Natural killer cell (primary cell): ENCODE measurements around the gene TMEM120A. TPM values are rescaled to one million over a fixed set of nuclear protein-coding genes. Genes with fewer than 3 reads are reported as not detected.
"Not testable (repeated sequence)": the region's sequence is repeated elsewhere in the genome, so short reads cannot be mapped to it uniquely, and the experiment has no call there.

Experiments used
- ATAC-seq, 3 donors: fragments of 150-1000 bp in 2 of 3; fragments of 200-7000 bp in 1 of 3; cut with Tn5 transposase; 1 replicate in 1 of 3; 2 replicates in 2 of 3; pipeline ENCODE4 v1.10.0; 2021; ENCODE audit warnings: mild to moderate bottlenecking in 2 of 3, moderate library complexity in 2 of 3
- DNase-seq, 2 donors: peaks; one replicate each; pipeline versions ENCODE4 v3.0.0 to v3.0.0-alpha.2; 2013 to 2021; ENCODE audit warnings: mixed read lengths in 1 of 2
- H3K27ac ChIP-seq: one replicate; pipeline ENCODE4 v1.5.1; 2013; ENCODE audit warnings: mild to moderate bottlenecking, low read length
- H3K27me3 ChIP-seq: one replicate; pipeline ENCODE4 v1.6.1; 2013; ENCODE audit warnings: low read length; ENCODE audit not compliant: control insufficient read depth, insufficient read depth
- H3K36me3 ChIP-seq: one replicate; pipeline ENCODE4 v1.6.1; 2013; ENCODE audit warnings: low read length; ENCODE audit not compliant: control insufficient read depth, insufficient read depth
- H3K4me1 ChIP-seq: one replicate; pipeline ENCODE4 v1.6.1; 2013; ENCODE audit warnings: low read length; ENCODE audit not compliant: control insufficient read depth, insufficient read depth
- H3K4me3 ChIP-seq: one replicate; pipeline ENCODE4 v1.5.1; 2013; ENCODE audit warnings: low read length
- H3K9me3 ChIP-seq: one replicate; pipeline ENCODE4 v1.6.1; 2013; ENCODE audit warnings: low read length; ENCODE audit not compliant: control insufficient read depth, insufficient read depth
- H3K27ac Mint-ChIP-seq, 2 donors: one replicate each; pipeline ENCODE4 v1.8.0; 2022; ENCODE audit warnings: mild to moderate bottlenecking in 2 of 2, mixed read lengths in 2 of 2, moderate library complexity in 1 of 2
- H3K27me3 Mint-ChIP-seq, 2 donors: one replicate each; pipeline ENCODE4 v1.8.0; 2022; ENCODE audit warnings: low read depth in 2 of 2, mixed read lengths in 2 of 2
- H3K36me3 Mint-ChIP-seq: one replicate; pipeline ENCODE4 v1.8.0; 2022; ENCODE audit warnings: mixed read lengths
- H3K4me1 Mint-ChIP-seq, 2 donors: one replicate each; pipeline ENCODE4 v1.8.0; 2022; ENCODE audit warnings: mixed read lengths in 2 of 2
- H3K4me3 Mint-ChIP-seq: one replicate; pipeline ENCODE4 v1.8.0; 2022; ENCODE audit warnings: mild to moderate bottlenecking, moderate library complexity, mixed read lengths
- H3K9me3 Mint-ChIP-seq, 2 donors: one replicate each; pipeline ENCODE4 v1.8.0; 2022; ENCODE audit warnings: mixed read lengths in 2 of 2
- WGBS: methylation state at CpG from one replicate; pipeline ENCODE4 v1.1.7; 2013; ENCODE audit warnings: missing lambda C conversion rate; ENCODE audit not compliant: insufficient coverage; 5-methylcytosine and 5-hydroxymethylcytosine counted together
- intact Hi-C: fragments of 100-400 bp; cut with micrococcal nuclease; formaldehyde crosslinking; loops from one replicate; pipeline ENCODE4 v1.14.2; 2022
- total RNA-seq, 4 donors: library from RNA; stranded (reverse); fragments of 120-200 nt in 1 of 4; gene quantifications; one replicate each; pipeline versions ENCODE4 v1.2.3 to v1.2.4, GENCODE V29; 2013 to 2022
- TF ChIP-seq, protein P1 (sequence below): fragments of 200-600 bp; IDR thresholded peaks from one replicate; pipeline ENCODE4 v1.8.0; 2022; ENCODE audit warnings: antibody characterized with exemption

The TMEM120A gene
- total RNA-seq, 3 donors from 2014 or later (not counting 1 experiment from before 2014, with no cell fraction given): 24.3 to 38.1 (median 34.6) TPM

DNA sequence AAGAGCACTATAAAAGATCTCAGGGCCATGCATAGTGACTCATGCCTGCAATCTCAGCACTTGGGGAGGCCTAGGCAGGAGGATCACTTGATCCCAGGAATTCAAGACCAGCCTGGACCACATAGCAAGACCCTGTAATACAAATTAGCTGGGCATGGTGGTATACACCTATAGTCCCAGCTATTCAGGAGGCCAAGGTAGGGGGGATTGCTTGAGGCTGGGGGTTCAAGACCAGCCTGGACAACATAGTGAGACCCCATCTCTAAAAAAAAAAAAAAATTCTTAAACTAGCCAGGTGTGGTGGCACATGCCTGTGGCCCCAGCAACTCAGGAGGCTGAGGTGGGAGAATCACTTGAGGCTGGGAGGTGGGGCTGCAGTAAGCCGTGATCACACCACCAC, 37.6 kb upstream of the TMEM120A start:
- Histone ChIP-seq H3K4me3 (no peak overlapping the region), H3K27me3 (no peaks in the 10 kb centered on the region), H3K4me1 (no peaks in the 10 kb centered on the region), H3K36me3 (peaks cover 6% of the 10 kb centered on the region), H3K27ac (no peak overlapping the region), H3K9me3 (no peaks in the 10 kb centered on the region)
- TF ChIP-seq, protein P1, sequence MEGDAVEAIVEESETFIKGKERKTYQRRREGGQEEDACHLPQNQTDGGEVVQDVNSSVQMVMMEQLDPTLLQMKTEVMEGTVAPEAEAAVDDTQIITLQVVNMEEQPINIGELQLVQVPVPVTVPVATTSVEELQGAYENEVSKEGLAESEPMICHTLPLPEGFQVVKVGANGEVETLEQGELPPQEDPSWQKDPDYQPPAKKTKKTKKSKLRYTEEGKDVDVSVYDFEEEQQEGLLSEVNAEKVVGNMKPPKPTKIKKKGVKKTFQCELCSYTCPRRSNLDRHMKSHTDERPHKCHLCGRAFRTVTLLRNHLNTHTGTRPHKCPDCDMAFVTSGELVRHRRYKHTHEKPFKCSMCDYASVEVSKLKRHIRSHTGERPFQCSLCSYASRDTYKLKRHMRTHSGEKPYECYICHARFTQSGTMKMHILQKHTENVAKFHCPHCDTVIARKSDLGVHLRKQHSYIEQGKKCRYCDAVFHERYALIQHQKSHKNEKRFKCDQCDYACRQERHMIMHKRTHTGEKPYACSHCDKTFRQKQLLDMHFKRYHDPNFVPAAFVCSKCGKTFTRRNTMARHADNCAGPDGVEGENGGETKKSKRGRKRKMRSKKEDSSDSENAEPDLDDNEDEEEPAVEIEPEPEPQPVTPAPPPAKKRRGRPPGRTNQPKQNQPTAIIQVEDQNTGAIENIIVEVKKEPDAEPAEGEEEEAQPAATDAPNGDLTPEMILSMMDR: no peak
- Mint-ChIP-seq H3K4me3 (no peak overlapping the region), H3K36me3 (no peaks in the 10 kb centered on the region), H3K9me3 (no peaks in the 10 kb centered on the region), H3K27ac (no peak overlapping the region), H3K27me3 (no peaks in the 10 kb centered on the region), H3K4me1 (peaks cover 5% of the 10 kb centered on the region in 2 donors)
- 100% methylated on average over 1 of the region's 1 CpG for WGBS
- intact Hi-C loops: no loop called here
- DNase-seq (no peak), ATAC-seq (no peak)

DNA sequence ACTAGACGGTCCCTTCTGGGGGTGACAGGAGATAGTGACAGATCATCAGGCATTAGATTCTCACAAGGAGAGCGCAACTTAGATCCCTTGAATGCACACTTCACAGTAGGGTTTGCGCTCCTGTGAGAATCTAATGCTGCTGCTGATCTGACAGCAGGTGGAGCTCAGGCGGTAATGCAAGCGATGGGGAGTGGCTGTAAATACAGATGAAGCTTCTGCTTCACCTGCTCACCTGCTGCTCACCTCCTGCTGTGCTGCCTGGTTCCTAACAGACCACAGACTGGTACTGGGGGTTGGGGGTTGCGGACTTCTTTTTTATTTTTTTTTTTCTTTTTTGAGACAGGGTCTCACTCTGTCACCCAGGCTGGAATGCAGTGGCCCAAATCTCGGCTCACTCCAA, 35.3 kb upstream of the TMEM120A start:
- H3K36me3 ChIP-seq, H3K4me1 ChIP-seq, H3K36me3 Mint-ChIP-seq, H3K27me3 Mint-ChIP-seq, H3K27ac Mint-ChIP-seq, intact Hi-C loops, H3K4me3 ChIP-seq, H3K27me3 ChIP-seq, H3K9me3 Mint-ChIP-seq, H3K4me3 Mint-ChIP-seq, H3K27ac ChIP-seq, H3K9me3 ChIP-seq, ATAC-seq, H3K4me1 Mint-ChIP-seq, DNase-seq: not testable (repeated sequence)
- 98% methylated on average over 7 of the region's 7 CpGs for WGBS

DNA sequence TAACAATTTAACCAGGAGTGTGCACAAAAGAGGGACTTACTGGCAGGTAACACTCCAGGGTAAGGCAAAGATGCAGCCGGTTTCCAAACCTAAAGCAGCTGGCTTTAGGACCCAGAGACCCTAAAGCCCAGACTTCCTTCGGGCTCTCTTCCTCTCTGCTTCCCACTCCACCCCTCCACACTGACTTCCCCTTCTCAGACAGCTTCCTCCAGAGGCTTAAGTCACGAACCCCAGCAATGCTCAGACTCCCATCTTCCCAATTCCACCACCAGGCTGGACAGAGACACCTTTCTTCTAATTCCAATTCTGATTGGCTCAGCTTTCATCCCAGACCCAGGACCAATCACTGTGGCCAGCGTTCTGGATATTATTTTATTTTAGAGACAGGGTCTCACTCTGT, 28.6 kb upstream of the TMEM120A start:
- H3K4me1 Mint-ChIP-seq: peaks cover 0 to 11% of the 10 kb centered on the region in 2 donors
- H3K27me3 ChIP-seq: no peaks in the 10 kb centered on the region
- intact Hi-C loops: no loop called here
- peaks cover 9% of the 10 kb centered on the region for H3K4me1 ChIP-seq
- no peak overlapping the region for H3K4me3 Mint-ChIP-seq
- peaks cover 15% of the 10 kb centered on the region for H3K36me3 ChIP-seq
- 41% methylated on average over 4 of the region's 4 CpGs for WGBS
- no peak overlapping the region for H3K4me3 ChIP-seq
- no peak overlapping the region for H3K27ac ChIP-seq
- H3K27me3 Mint-ChIP-seq: no peaks in the 10 kb centered on the region
- H3K27ac Mint-ChIP-seq: no peak overlapping the region
- H3K9me3 Mint-ChIP-seq: no peaks in the 10 kb centered on the region
- DNase-seq (no peak), ATAC-seq (no peak)
- H3K36me3 Mint-ChIP-seq: peaks cover 6% of the 10 kb centered on the region
- TF ChIP-seq, protein P1: no peak
- no peaks in the 10 kb centered on the region for H3K9me3 ChIP-seq

DNA sequence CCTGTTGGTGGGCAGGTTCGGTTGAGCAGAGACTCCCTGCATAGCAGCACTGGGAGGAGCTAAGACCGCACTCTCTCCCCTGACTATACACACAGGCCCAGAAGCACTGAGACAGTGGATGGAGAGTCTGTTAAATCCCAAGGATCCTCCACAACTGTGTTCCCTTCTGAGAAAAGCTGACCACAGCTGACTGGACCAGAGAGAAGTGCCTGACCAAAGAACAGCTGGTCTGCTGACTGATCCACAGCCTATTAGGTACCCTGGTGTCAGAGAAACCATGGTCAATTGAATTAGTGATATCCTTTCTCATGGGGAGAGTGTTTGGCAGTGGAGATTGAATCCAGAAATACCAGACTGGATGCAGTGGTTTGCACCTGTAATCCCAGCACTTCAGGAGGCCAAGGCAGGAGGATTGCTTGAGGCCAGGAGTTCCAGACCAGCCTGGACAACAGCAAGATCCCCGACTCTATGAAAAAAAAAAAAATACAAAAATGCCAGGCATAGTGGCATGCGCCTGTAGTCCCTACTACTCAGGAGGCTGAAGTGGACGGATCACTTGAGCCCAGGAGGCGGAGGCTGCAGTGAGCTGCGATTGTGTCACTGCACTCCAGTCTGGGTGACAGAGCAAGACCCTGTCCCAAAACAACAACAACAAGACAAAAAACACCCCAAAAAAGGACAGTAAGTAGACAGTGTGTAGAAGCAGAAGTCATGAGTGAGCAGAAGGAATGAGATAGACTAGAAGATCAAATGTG, 27.8 kb upstream of the TMEM120A start:
- Mint-ChIP-seq H3K36me3 (peaks cover 6% of the 10 kb centered on the region), H3K27me3 (no peaks in the 10 kb centered on the region)
- TF ChIP-seq, protein P1: no peak

More for the DNA sequence above, 27.8 kb upstream of the TMEM120A start:
- Mint-ChIP-seq H3K4me3 (no peak overlapping the region), H3K9me3 (no peaks in the 10 kb centered on the region), H3K4me1 (peaks cover 0 to 11% of the 10 kb centered on the region in 2 donors), H3K27ac (no peak overlapping the region)
- intact Hi-C loops: no loop called here
- DNase-seq (no peak), ATAC-seq (no peak)
- H3K27ac ChIP-seq: no peak overlapping the region
- H3K36me3 ChIP-seq: peaks cover 15% of the 10 kb centered on the region
- H3K27me3 ChIP-seq: no peaks in the 10 kb centered on the region
- H3K4me1 ChIP-seq: peaks cover 9% of the 10 kb centered on the region
- WGBS: 95% methylated on average over 7 of the region's 7 CpGs
- no peaks in the 10 kb centered on the region for H3K9me3 ChIP-seq
- no peak overlapping the region for H3K4me3 ChIP-seq
